ENCODE results near the gene CERS6. TPM values are rescaled to one million over a fixed set of nuclear protein-coding genes. Genes with fewer than 3 reads are reported as not detected.

The CERS6 gene
- total and polyA plus RNA-seq, 2 of the 8 experiments (the other 6 are each of a cell fraction or from before 2014, with no cell fraction given), result 6.8 to 28.2 TPM

GRCh38 chr2:168450171-168450570 is 5.9 kb upstream of the CERS6 start (continued):
- TF ChIP-seq CHD7 (IDR thresholded peaks at IDR 0.05; ENCODE audit: insufficient replicate concordance, low read length), result no peak
- no peak for TF ChIP-seq SUZ12 (IDR thresholded peaks at IDR 0.05; ENCODE audit: low read length)
- no peak for TF ChIP-seq EGR1 (IDR thresholded peaks at IDR 0.05; ENCODE audit: borderline replicate concordance, low read depth, low read length)
- no peak for TF ChIP-seq RAD21 (IDR thresholded peaks at IDR 0.05 in 1 of 2, conservative IDR thresholded peaks at IDR 0.05 in 1 of 2; ENCODE audit: low read depth in 2 of 2, low read length in 2 of 2)
- TF ChIP-seq ZNF274 (IDR thresholded peaks at IDR 0.05; ENCODE audit: borderline replicate concordance, extremely low read depth, low read length), result no peak
- no peak for TF ChIP-seq ATF2 (IDR thresholded peaks at IDR 0.05; ENCODE audit: low read length)
- TF ChIP-seq RXRA (IDR thresholded peaks at IDR 0.05; ENCODE audit: insufficient read depth, low read depth, low read length), result no peak
- no peak for TF ChIP-seq GABPA (IDR thresholded peaks at IDR 0.05; ENCODE audit: borderline replicate concordance, insufficient read depth, low read length)
- no peak for TF ChIP-seq CBX8 (IDR thresholded peaks at IDR 0.05; ENCODE audit: borderline replicate concordance, low read depth, low read length)
